Measurements from ENCODE around the gene PDSS2.

The PDSS2 gene

DNA sequence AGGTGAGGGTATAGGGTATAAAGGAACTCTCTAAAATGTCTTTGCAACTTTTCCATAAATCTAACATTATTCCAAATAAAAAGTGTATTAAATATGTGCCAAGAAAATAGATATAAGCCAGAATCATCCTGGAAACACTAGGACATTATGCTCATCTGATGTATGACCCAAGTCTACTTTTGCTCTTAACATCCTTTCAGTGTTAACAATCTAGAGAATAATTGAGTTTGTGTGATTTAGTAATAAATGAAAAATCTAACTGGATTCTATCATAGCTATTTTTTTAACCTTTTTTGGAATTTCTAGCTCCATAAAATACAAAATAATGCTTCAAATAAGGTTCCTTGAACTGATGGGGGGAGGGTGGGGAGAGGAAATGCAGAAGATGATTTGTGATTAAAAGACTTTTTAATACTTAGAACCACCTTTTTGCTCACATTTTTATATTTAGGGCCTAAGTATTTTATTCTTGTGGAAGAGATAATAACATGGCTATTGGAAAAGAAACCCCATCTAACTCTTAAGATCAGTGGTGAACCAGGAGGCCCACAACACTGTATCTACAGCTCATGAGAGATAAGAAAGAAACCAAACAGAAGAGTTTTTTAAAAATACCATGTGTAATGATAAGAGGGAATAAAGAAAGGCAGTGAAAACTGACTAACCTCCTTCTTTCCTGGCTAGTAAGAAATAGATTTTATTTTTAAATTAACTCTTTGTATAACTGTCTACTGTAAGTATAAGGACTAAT lies 68.5 kb downstream of the PDSS2 start:
- TF ChIP-seq, protein P1, sequence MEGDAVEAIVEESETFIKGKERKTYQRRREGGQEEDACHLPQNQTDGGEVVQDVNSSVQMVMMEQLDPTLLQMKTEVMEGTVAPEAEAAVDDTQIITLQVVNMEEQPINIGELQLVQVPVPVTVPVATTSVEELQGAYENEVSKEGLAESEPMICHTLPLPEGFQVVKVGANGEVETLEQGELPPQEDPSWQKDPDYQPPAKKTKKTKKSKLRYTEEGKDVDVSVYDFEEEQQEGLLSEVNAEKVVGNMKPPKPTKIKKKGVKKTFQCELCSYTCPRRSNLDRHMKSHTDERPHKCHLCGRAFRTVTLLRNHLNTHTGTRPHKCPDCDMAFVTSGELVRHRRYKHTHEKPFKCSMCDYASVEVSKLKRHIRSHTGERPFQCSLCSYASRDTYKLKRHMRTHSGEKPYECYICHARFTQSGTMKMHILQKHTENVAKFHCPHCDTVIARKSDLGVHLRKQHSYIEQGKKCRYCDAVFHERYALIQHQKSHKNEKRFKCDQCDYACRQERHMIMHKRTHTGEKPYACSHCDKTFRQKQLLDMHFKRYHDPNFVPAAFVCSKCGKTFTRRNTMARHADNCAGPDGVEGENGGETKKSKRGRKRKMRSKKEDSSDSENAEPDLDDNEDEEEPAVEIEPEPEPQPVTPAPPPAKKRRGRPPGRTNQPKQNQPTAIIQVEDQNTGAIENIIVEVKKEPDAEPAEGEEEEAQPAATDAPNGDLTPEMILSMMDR (IDR thresholded peaks at IDR 0.05; ENCODE audit: borderline replicate concordance, extremely low read depth, low read length, poor library complexity, severe bottlenecking): no peak
- no peak for TF ChIP-seq EZH2 (IDR thresholded peaks at IDR 0.05; ENCODE audit: borderline replicate concordance, low read depth, low read length, severe bottlenecking)
- Histone ChIP-seq H3K9me3 (ENCODE audit: insufficient read depth, low read length, severe bottlenecking) (peaks cover 16% of the 10 kb centered on the region), H3K27ac (ENCODE audit: low read length) (no peak overlapping the region), H3K9ac (ENCODE audit: low read depth, low read length) (no peak overlapping the region), H3K4me3 (ENCODE audit: low read depth in 1 of 2, low read length in 2 of 2) (no peak overlapping the region), H3K79me2 (ENCODE audit: insufficient read depth, low read length) (no peaks in the 10 kb centered on the region), H2AFZ (ENCODE audit: low read depth, low read length) (no peak overlapping the region), H4K20me1 (ENCODE audit: insufficient read depth, low read length) (no peaks in the 10 kb centered on the region), H3K27me3 (ENCODE audit: insufficient read depth, low read length, poor library complexity) (no peaks in the 10 kb centered on the region), H3K4me1 (ENCODE audit: insufficient read depth, low read length) (no peaks in the 10 kb centered on the region), H3K36me3 (ENCODE audit: insufficient read depth, low read length) (peaks cover 8% of the 10 kb centered on the region; the same call in 1 of the 2 replicates), H3K4me2 (ENCODE audit: insufficient read depth, low read length) (no peak overlapping the region)
- ATAC-seq (ENCODE audit: insufficient read depth, low read depth) (no peak), DNase-seq (no peak)

DNA sequence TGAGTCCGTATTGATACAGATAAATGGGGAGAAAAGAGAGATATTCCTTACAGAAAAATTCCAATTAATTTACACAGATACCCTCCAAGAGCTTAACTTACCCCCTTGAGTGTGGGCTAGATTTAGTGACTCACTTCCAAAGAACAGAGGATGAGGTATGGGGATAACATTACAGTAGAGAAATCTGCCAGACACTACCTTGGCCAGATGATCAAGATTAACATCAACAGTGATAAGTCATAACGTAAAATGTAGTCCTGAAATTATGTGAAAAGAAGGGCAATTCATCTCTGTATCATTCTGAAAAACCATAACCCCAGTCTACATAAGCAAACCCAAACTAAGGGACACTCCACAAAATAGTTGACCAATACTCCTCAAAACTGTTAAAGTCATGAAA lies 69.3 kb downstream of the PDSS2 start:
- Histone ChIP-seq H2AFZ (ENCODE audit: low read depth, low read length) (no peak overlapping the region), H3K4me1 (ENCODE audit: insufficient read depth, low read length) (no peaks in the 10 kb centered on the region), H3K27me3 (ENCODE audit: insufficient read depth, low read length, poor library complexity) (no peaks in the 10 kb centered on the region), H3K4me3 (ENCODE audit: low read depth in 1 of 2, low read length in 2 of 2) (no peak overlapping the region), H3K9ac (ENCODE audit: low read depth, low read length) (no peak overlapping the region), H3K79me2 (ENCODE audit: insufficient read depth, low read length) (no peaks in the 10 kb centered on the region), H3K9me3 (ENCODE audit: insufficient read depth, low read length, severe bottlenecking) (peaks cover 14% of the 10 kb centered on the region), H4K20me1 (ENCODE audit: insufficient read depth, low read length) (no peaks in the 10 kb centered on the region), H3K27ac (ENCODE audit: low read length) (no peak overlapping the region), H3K4me2 (ENCODE audit: insufficient read depth, low read length) (no peak overlapping the region), H3K36me3 (ENCODE audit: insufficient read depth, low read length) (peaks cover 8% of the 10 kb centered on the region; the same call in 1 of the 2 replicates)
- no peak for DNase-seq
- no peak for TF ChIP-seq EZH2 (IDR thresholded peaks at IDR 0.05; ENCODE audit: borderline replicate concordance, low read depth, low read length, severe bottlenecking)
- TF ChIP-seq, protein P1 (IDR thresholded peaks at IDR 0.05; ENCODE audit: borderline replicate concordance, extremely low read depth, low read length, poor library complexity, severe bottlenecking): no peak
- ATAC-seq (ENCODE audit: insufficient read depth, low read depth): no peak

DNA sequence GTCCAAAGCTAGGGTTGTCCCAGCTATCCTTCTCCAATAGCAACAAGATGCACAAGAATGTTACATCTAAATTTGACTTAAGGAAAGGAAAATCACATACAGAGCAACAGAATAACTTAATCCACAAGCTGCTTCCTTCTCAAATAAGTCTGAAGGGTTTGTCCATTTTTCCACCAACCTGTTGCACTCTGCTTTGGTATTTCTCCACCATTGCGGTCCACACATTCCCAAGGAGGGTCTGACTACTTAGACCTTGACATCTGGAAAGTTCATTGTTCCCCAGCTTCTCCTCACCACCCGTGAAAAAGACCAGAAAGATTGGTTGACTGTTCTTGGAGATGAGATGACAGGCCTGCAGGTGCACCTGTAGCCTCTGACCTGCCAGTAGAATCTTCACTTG lies 72.5 kb downstream of the PDSS2 start:
- ATAC-seq (ENCODE audit: insufficient read depth, low read depth) (no peak), DNase-seq (no peak)
- Histone ChIP-seq H3K4me1 (ENCODE audit: insufficient read depth, low read length) (no peaks in the 10 kb centered on the region), H3K9ac (ENCODE audit: low read depth, low read length) (no peak overlapping the region), H3K36me3 (ENCODE audit: insufficient read depth, low read length) (no peaks in the 10 kb centered on the region), H4K20me1 (ENCODE audit: insufficient read depth, low read length) (no peaks in the 10 kb centered on the region), H3K4me2 (ENCODE audit: insufficient read depth, low read length) (no peak overlapping the region), H3K79me2 (ENCODE audit: insufficient read depth, low read length) (no peaks in the 10 kb centered on the region), H2AFZ (ENCODE audit: low read depth, low read length) (no peak overlapping the region), H3K4me3 (ENCODE audit: low read depth in 1 of 2, low read length in 2 of 2) (no peak overlapping the region), H3K9me3 (ENCODE audit: insufficient read depth, low read length, severe bottlenecking) (no peaks in the 10 kb centered on the region), H3K27me3 (ENCODE audit: insufficient read depth, low read length, poor library complexity) (no peaks in the 10 kb centered on the region), H3K27ac (ENCODE audit: low read length) (no peak overlapping the region)
- no peak for TF ChIP-seq EZH2 (IDR thresholded peaks at IDR 0.05; ENCODE audit: borderline replicate concordance, low read depth, low read length, severe bottlenecking)
- TF ChIP-seq, protein P1 (IDR thresholded peaks at IDR 0.05; ENCODE audit: borderline replicate concordance, extremely low read depth, low read length, poor library complexity, severe bottlenecking): no peak
